IPS-NIHi7 (cell line): ENCODE measurements around the gene AGMO.

ENCODE experiments used
- DNase-seq: peaks from one replicate; pipeline ENCODE4 v3.0.0; 2012; ENCODE audit warnings: mixed read lengths; ENCODE audit errors: extremely low spot score

The AGMO gene

DNA sequence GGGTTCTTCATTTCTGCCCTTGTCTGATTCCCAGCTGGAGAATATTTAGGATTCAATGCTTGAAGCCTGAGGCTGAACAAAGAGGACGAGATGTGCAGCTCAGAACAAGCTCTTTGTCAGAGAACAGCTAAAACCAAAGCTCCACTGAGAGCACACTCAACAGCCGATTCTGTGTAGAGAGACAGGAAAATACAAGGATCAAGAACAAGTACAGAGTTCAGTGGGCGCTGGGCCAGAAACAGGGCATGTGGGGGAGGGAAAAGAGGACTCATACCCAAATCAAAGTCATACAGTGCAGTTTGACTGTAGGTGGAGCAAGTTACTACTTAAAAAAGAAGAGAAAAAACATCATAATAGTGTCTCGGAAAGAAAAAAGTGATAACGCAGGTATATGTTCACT is at the start of gene AGMO:
Gene AGMO, minus strand, starts transcription at position 181 of the 400 bp plus-strand sequence.
- no peak for DNase-seq

DNA sequence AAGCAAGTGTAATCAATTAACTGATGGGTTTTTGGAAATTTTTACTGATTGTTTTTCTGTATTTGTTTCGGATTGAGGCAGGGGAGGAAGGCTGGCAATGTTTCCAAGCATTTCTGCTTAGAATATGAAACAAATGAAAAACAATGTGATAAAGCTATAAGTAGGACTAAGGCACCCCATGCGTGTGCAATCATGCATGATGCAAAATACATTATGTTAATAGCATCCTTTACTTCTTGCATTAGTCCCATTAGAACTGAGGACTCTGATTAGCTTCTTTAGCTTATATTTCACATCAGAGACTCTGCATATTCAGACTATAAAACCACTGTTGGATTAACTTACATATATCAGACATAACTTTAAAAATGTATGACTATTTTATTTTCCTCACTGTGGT is 48.7 kb upstream of the AGMO start:
- DNase-seq: no peak

DNA sequence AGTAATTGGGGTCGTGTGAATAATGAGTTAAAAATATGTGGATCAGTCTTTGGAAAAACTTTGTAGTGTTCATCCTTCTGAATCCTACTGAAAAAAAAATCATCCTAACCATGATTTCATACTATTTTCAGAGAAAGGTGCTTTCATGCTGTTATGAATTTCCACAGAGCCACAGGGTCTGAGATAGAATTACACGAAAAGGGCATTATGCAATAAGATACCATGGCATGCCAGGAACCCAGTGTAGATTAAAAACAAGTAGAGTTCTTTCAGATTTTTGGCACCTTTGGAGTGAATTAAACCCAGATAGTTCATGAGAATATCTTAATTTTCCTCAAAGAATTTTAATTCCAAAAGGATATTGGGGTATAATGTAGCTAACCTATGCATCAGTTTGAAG is 47.5 kb upstream of the AGMO start:
- no peak for DNase-seq

DNA sequence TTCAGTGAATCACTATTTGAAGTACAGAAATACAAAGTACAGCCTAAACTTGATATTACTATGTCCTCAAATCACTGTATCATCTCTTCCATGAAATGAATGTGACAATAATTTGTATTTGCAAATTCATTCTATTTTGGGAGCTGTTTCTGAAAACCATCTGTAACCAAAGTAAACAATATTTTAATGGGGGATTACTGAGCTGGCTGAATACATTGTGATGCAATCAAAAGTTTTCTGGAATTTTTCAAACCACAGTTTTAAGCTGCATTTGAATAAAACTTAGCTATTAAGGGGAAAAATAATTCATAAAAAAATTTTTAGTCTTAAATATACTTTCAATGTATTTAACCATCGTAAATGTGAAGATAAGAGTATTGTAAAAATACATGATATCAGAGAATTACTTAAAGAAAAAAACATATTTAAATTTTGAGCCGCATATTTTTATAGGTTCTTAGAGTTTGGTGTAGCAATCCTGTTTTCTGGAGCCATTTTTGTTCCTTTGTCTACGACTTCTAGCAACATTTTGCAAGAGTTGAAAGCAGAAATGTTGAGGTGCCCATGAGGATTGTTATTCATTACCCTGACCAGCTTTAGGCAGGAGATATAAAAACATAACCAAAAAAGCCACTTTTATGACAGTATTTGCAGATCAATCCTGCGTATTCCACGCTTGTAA is 45.9 kb upstream of the AGMO start:
- DNase-seq: no peak

DNA sequence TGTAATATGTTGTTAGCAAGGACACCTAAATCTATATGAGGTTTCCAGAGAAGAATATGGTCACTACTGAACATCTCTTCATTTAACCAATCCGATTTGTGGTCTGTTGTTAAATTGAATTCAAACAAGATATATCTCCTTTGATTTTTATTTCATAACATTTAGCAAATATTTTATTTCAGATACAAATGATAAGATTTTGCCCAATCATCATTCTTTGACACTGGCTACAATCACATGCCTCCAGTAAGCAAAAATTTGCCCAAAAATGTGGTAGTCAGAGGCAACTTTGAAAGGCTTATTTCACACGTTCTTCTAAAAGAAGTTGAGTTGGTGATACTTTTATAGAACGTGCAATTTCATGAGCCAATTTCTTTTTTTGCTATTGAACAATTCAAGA is 44.7 kb upstream of the AGMO start:
- DNase-seq: no peak

DNA sequence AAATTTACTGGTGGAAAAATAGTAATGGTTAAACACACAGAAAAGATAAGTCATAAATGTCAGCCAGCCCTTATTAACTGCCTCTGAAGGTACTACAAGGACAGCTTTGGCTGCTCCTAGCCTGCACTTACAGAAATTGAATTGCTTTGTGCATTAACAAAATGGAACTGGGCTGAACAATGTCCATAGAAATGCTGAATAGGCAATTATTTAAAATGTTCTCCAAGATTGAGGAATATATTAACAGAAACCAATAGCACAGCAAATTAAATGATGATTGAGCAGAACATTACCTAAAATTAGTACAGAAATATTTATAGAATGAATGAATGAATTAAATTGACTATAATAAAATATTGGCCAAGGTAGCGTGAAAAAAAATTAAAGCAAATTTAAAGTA is 42.4 kb upstream of the AGMO start:
- no peak for DNase-seq

DNA sequence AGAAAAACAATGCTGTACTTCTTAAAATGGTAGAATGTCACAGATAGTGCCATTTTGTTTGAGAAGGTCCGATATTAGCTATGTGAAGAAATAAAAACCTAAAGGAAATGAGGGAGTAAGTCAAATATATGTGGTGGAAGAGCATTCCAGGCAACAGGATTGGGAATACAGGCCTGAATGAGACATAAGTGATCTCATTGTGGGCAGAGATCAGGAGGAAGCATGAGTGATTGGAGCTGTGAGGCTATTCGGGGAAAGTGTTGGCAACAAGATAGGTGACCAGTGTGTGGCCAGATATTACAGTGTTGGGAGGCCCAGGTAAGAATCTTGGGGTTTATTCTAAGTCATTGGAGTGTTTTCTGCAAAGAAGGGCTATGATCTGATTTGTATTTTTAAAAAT is 41.3 kb upstream of the AGMO start:
- DNase-seq: no peak

DNA sequence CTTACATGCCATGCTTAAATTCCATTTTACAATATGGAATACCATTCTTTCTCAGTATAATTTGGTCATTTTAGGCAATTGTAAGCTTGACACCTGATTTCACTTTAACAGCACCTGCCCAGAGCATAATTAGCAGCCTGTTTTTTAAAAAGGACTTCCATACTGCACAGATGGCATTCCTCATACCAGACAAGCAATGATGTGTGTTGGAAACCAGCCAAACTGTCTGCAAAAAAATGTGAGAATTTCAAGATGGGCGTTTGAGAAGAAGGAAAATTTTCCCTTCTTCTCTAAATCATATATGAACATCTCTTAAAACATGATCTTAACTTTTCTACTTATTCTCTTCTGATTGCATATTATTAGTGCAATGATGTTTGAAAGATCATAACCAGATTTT is 40.4 kb upstream of the AGMO start:
- DNase-seq: no peak

DNA sequence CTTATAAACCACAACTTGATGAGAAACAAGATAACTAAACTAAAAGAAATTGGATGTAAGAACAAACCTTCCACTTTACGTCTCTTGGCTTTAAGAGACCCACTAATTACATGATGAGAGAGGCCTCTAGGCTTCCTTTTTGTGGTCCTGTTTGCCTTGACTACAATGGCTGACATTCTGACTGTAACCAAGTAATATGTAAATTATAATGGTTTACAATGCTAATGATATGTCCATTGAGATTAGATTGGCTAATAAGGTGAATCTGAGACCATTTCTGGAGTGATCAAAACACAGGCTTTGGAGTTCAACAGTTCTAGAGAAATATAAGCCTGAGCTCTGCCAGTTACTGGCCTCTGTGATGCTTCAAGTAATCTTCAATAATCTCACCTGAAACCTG is 39.4 kb upstream of the AGMO start:
- no peak for DNase-seq

DNA sequence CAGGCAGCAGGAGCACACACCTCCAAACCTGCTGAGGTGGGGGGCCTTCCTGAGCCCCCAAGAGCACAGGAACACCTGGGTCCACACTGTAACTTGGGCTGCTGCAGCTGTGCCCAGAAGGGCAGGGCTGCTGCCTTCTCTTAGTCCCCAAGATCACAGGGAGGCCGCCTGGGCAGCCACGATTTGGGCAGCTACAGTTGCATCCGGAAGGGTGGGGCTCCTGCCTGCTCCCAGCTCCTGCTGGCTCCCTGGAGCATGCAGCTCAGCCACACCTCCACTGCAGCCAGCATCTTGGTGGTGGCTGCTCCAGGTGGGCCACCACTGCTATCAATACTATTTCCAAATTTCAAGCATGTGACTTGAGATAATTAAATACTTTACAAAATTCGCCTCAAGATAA is 38.5 kb upstream of the AGMO start:
- DNase-seq: peak; percentile 13

DNA sequence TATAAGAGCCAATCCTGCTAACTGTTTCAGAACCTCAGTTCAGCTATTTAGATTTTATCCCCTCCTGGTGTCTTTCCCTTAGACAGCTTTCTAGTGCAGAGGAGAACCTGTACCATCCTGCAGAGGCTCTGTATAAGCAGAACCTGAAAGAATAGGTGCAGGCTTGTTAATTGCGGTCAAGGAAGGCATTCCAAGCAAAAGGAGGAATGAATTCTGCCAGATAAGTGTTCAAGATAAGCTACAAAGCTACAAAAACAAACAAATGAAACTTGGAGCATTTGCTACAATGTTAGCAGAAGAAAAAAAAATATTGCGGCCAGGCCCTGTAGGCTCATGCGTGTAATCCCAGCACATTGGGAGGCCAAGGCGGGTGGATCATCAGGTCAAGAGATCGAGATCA is 32.6 kb upstream of the AGMO start:
- DNase-seq: no peak

DNA sequence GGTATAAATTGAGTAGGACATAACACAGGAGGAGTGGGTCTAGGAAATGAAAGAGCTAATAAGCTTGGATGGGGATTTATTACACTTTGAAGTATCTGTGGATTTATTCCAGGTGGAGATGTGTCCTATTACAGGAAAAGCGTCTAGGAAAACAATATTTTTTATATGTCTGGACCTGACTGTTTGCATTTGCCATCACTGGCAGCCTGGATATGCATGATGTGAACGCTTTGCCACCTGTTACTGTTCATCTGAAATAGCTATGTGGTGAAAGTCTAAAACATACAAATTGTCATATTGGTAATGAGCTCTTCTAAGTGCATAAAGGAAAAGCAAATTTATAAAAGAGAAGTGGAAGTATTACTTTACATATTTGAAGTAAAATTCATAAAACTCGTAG is 31.6 kb upstream of the AGMO start:
- no peak for DNase-seq

DNA sequence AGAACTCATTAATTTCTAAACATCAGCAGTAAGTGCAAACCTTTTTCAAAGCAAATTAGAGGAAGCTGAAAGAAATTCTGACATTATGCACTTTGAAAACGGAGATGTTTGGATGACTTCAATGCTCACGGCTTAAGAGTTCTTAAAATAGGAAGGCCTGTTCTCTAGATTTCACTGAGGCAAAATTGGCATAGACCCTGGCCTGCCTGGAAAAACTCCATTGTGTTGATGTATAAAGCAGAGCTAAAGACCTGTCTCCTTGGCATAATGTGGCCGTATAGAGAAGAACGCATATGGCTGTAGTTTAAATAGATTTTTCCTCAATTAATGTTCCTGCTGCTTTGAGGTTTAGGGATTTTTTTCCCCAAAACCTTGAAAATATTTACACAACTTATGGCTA is 24.5 kb upstream of the AGMO start:
- no peak for DNase-seq

DNA sequence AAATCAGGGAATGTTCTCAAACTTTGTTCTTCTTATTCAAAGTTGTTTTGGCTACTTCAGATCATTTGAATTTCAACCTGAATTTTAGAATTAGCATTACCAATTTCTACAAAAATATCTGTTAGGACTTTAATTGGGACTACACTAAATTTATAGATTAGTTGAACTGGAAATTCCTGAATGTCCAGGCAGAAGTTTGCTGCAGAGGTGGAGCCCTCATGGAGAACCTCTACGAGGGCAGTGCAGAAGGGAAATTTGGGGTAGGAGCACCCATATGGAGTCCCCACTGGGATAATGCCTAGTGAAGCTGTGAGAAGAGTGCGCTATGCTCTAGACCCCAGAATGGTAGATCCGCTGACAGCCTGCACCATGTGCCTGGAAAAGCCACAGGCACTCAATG is 22.8 kb upstream of the AGMO start:
- DNase-seq: no peak

DNA sequence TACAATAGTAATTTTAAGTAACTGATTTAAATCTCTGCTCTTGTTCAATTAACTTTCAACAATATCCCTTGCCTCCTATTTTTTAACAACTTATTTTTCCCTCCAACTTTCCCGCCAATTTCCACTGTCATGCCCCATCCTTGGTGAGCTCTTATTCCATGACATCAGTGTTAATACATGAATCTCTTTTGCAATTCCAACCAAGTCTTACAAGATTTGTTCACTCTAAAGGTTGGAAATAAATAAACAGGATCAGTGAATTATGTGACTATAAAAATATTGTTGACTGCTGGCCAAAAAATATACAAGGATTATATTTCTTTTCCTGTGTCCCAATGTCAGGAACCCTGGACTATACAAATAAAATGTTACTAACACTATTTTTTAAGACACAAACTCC is 21.0 kb upstream of the AGMO start:
- DNase-seq: no peak

DNA sequence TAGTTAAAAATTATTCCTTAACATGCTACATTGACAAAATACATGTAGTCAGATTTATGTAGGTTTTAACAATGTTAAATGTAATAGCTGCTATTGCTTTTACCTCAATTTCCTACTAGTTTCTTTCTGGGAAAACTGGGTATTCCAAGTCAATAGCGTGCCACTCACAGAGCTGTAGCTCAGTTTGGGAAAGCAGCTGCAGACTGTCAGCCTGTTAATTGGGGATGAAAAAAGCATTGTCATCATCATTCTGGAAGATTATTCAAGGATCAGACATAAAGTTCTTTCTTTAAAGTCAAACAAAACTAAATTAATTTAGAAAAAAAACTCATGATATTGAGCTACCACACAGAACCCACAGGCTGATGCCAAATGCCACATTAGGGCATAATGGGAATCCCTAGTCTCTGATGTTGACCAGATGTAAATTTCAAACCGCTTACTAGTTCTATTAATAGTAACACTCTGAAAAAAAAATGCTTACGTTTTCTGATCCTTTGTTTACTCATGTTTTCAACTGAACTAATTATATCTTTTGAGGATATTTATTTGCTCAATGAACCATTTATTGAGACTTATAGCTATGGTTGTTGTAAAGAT is 19.6 kb upstream of the AGMO start:
- DNase-seq: no peak

DNA sequence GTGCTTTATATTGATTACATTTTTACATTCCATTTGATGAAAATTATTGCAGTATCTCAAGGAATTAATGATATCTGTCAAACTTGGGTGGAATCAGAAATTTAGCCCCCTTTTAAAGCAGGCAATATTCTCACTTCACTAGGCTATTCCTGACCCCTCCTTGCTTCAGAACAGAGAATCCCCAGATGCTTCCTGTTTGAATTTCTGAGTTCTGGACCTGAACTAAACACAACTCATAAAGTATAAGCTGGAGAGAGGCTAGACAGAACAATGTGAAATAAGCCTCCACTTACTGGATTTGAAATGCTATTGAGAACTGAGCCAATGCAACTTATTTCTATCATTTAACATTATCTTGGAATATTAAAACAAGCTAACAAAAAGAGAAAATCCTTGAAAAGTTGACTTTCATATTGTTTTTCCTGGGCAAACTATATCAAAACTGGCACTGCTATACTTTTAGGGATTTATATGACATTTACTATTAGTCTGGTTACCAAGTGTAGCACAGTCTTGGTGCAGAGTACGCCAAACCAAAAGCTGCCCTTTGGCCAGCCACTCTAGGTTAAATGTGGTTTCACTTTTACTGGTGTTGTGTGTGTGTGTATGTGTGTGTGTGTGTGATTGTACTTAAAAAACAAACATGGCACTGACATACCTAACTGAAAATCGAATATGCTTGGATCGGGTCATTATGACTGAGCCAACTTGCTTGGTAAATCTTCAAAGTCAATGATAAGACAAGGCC is 19.0 kb upstream of the AGMO start:
- DNase-seq: no peak

DNA sequence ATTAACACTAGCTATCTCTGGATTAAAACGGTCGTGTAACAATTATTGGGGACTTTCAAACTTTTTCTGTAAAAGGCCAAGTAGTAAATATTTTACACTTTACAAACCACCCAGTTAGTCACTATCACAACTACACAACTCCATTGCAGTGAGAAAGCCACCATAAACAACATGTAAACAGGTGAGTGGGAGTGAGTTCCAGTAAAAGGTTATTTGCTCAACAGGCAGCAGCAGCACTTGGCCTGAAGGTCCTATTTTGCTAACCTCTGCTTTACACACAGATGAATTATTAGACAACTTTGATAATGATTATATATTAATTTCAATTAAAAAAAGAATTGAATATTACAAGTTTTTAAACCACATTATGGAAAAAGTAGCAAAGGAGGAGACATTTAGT is 15.8 kb upstream of the AGMO start:
- no peak for DNase-seq

DNA sequence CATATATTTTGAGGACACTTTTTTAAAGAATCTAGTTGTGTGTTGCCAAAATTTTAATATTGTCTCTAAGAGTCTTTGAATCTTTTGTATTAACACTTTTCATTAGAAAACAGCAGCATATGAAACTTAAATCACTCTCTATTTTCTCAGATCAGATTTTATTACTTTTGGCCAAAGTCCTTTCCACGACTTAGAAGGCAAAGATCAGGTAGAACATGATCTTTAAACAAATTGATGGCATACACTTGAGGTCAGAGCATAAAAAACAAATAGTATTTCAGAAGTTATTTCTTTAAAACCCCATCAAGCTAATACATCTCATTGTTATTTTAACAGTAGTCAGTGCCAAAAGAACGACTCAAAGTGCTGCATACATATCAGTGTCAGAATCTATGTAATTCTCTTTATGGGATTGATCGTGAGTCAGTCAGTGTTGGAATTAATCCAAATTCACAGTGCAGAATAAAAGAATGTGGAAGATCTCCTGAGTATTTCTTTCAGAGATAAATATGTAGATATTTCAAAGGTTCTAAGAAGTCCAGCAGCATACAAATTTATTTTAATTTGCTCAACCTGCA is 9.6 kb upstream of the AGMO start:
- no peak for DNase-seq

DNA sequence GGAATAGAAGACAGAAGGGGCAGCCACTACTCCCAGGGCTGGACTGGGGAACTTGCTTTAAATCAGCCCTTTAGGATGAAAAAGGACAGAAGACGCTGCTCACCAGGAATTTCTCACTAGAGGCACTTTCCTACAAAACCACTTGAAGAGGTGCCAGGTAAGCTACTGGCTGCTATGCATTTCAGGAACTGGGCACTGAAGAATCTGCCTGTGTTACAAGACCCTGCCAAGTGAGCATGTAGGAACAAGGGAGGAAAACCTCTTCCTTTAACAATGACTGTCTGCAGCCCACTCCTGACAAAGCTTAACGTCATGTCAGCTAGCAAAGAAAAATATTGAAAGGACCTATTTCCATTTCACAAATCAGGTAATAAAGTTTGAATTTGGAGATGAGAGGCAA is 5.8 kb upstream of the AGMO start:
- DNase-seq: no peak

DNA sequence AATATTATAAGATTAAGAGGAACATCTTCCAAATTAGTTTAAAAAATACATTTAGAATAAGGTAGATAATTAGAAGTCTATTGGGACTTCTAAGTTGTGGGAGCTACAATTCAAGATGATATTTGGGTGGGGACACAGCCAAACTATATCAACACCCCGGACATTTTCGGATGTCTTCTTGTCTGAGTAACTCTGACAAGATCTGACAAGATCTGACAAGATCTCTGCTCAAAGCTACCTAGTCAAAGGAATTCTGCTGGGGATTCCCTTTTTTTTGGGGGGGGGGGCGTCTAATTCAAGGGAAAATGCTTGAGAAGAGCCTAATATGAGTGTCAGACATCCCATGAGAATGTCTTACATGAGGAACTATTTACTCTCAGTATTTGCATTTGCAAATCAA is 5.2 kb upstream of the AGMO start:
- DNase-seq: no peak

DNA sequence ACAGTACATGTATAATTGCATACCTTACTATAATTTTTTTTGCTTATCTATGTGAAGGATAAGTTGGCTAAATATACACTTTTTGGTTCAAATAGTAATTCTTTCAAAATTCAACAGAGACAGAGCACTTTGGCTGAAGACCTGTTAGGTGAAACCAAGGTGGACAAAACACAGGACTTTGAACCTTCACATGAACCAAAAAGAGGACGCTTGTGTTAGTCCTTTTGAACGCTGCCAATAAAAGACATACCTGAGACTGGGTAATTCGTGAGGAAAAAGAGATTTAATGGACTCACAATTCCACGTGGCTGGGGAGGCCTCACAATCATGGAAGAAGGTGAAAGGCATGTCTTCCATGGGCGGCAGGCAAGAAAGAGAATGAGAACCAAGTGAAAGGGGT is 4.7 kb upstream of the AGMO start:
- DNase-seq: no peak

DNA sequence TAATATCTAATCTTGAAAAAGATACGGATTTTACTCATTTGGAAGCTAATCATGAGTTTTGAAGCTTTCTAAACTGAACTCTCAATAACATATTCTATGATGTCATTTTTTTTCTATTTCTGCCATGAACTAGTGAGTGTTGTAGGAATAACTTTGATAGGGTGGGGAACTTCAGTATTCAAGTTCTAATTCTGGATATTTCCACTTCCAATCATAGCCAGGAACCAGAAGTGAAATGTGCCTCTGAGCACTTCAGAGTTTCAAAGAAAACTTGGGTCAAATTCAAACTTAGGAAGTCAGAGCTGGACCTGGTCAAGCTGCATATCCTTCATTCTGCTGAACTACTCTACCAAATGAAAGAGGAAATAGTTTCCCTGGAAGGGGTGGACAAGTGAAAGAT is 847 bp downstream of the AGMO start:
- no peak for DNase-seq
